Gastroesophageal sphincter (tissue), 4 donors: ENCODE data around the gene SLC4A4. TPM values are rescaled to one million over a fixed set of nuclear protein-coding genes. Genes with fewer than 3 reads are reported as not detected.

Experiments used
- ATAC-seq: fragments of 150-250 bp; one replicate; pipeline ENCODE4 v1.9.1; 2016; ENCODE audit warnings: mild to moderate bottlenecking, moderate library complexity
- H3K27ac ChIP-seq, 4 donors: fragments of 200-600 bp; sonication (generic) in 3 of 4; 1 replicate in 3 of 4; 2 replicates in 1 of 4; pipeline ENCODE4 v1.5.1; 2016 to 2019
- H3K27me3 ChIP-seq: fragments of 200-600 bp; sonication (generic); one replicate; pipeline ENCODE4 v1.5.1; 2019
- H3K36me3 ChIP-seq, 2 donors: fragments of 200-600 bp; sonication (generic); one replicate each; pipeline ENCODE4 v1.5.1; 2019; ENCODE audit warnings: control low read depth in 1 of 2
- H3K4me1 ChIP-seq, 3 donors: fragments of 200-600 bp; sonication (generic); 1 replicate in 2 of 3; 2 replicates in 1 of 3; pipeline ENCODE4 v1.5.1; 2016 to 2019; ENCODE audit warnings: control low read depth in 2 of 3
- H3K4me3 ChIP-seq, 2 donors: fragments of 200-600 bp; sonication (generic); one replicate each; pipeline ENCODE4 v1.5.1; 2019; ENCODE audit warnings: mild to moderate bottlenecking in 1 of 2, moderate library complexity in 1 of 2
- H3K9me3 ChIP-seq, 3 donors: fragments of 200-600 bp; sonication (generic); one replicate each; pipeline ENCODE4 v1.5.1; 2017 to 2019; ENCODE audit warnings: control low read depth in 2 of 3
- CTCF ChIP-seq, 4 experiments: fragments of 200-600 bp in 2 of 4; fragments of 450-650 bp in 2 of 4; sonication (generic) in 1 of 4; IDR thresholded peaks; one replicate each; pipeline ENCODE4 v1.5.1; 2017 to 2019; ENCODE audit warnings: antibody characterized with exemption in 4 of 4, mild to moderate bottlenecking in 2 of 4, moderate library complexity in 2 of 4
- EP300 ChIP-seq: sonication (generic); formaldehyde crosslinking; IDR thresholded peaks from one replicate; pipeline ENCODE4 v1.6.1; 2017; ENCODE audit warnings: antibody characterized with exemption, mild to moderate bottlenecking
- POLR2A ChIP-seq, 2 donors: fragments of 450-650 bp; IDR thresholded peaks; one replicate each; pipeline ENCODE4 v1.6.1; 2017; ENCODE audit warnings: antibody characterized with exemption in 2 of 2, mild to moderate bottlenecking in 2 of 2, moderate library complexity in 1 of 2
- POLR2AphosphoS5 ChIP-seq: sonication (generic); formaldehyde crosslinking; IDR thresholded peaks from one replicate; pipeline ENCODE4 v1.6.1; 2017; ENCODE audit warnings: antibody characterized with exemption
- WGBS, 2 donors: methylation state at CpG; one replicate each; pipeline ENCODE4 v1.1.5; 2018; ENCODE audit warnings: low coverage in 1 of 2; 5-methylcytosine and 5-hydroxymethylcytosine counted together
- total RNA-seq, 4 donors: library from RNA; depleted of rRNA; stranded (reverse); fragments of >200 nt; gene quantifications; one replicate each; pipeline ENCODE4 v1.1.0, GENCODE V29; 2016

Gene SLC4A4
- total RNA-seq, 4 donors from 2014 or later: 3.2 to 5.5 (median 4.4) TPM

GRCh38 chr4:71294301-71294700, 44.5 kb upstream of the SLC4A4 start:
- no peaks in the 10 kb centered on the region for H3K4me1 ChIP-seq
- no peak overlapping the region for H3K27ac ChIP-seq
- WGBS, 2 donors: 31 to 33% methylated on average over 3 of the region's 3 CpGs
- no peak for TF ChIP-seq POLR2A (IDR thresholded peaks at IDR 0.05)
- no peak for TF ChIP-seq CTCF (IDR thresholded peaks at IDR 0.05)
- no peak for TF ChIP-seq POLR2AphosphoS5
- H3K4me3 ChIP-seq: no peak overlapping the region
- ATAC-seq: no peak
- H3K36me3 ChIP-seq: no peaks in the 10 kb centered on the region
- no peaks in the 10 kb centered on the region for H3K9me3 ChIP-seq
- H3K27me3 ChIP-seq: no peaks in the 10 kb centered on the region

GRCh38 chr4:71296945-71297344, 41.9 kb upstream of the SLC4A4 start:
- H3K4me1 ChIP-seq: no peaks in the 10 kb centered on the region
- TF ChIP-seq EP300: no peak
- TF ChIP-seq POLR2AphosphoS5: no peak
- no peak for TF ChIP-seq CTCF (IDR thresholded peaks at IDR 0.05)
- no peak for TF ChIP-seq POLR2A (IDR thresholded peaks at IDR 0.05)
- H3K4me3 ChIP-seq: no peak overlapping the region
- H3K36me3 ChIP-seq: no peaks in the 10 kb centered on the region
- no peaks in the 10 kb centered on the region for H3K27me3 ChIP-seq
- 100% methylated on average over 1 of the region's 1 CpG for WGBS, 2 donors
- no peak for ATAC-seq
- no peaks in the 10 kb centered on the region for H3K9me3 ChIP-seq
- H3K27ac ChIP-seq: no peak overlapping the region

GRCh38 chr4:71300362-71300761, 38.5 kb upstream of the SLC4A4 start:
- no peak overlapping the region for H3K27ac ChIP-seq
- TF ChIP-seq EP300: no peak
- TF ChIP-seq CTCF (IDR thresholded peaks at IDR 0.05): no peak
- no peak for TF ChIP-seq POLR2AphosphoS5
- TF ChIP-seq POLR2A (IDR thresholded peaks at IDR 0.05): no peak
- 83% methylated on average over 2 of the region's 8 CpGs; no CpG with 5 or more reads in 1 of the 2 donors for WGBS, 2 donors

GRCh38 chr4:71300964-71301363, 37.9 kb upstream of the SLC4A4 start:
- 58% methylated on average over 3 of the region's 3 CpGs; no CpG with 5 or more reads in 1 of the 2 donors for WGBS, 2 donors
- no peak for TF ChIP-seq EP300
- no peak for TF ChIP-seq POLR2A (IDR thresholded peaks at IDR 0.05)
- no peak for TF ChIP-seq CTCF (IDR thresholded peaks at IDR 0.05)
- no peak for TF ChIP-seq POLR2AphosphoS5
- no peaks in the 10 kb centered on the region for H3K9me3 ChIP-seq
- no peaks in the 10 kb centered on the region for H3K27me3 ChIP-seq
- no peaks in the 10 kb centered on the region for H3K36me3 ChIP-seq
- H3K4me1 ChIP-seq: no peaks in the 10 kb centered on the region
- no peak overlapping the region for H3K4me3 ChIP-seq
- ATAC-seq: no peak
- H3K27ac ChIP-seq: no peak overlapping the region

More at GRCh38 chr4:71300362-71300761, 38.5 kb upstream of the SLC4A4 start:
- Histone ChIP-seq H3K4me3 (no peak overlapping the region), H3K4me1 (no peaks in the 10 kb centered on the region), H3K36me3 (no peaks in the 10 kb centered on the region), H3K27me3 (no peaks in the 10 kb centered on the region), H3K9me3 (no peaks in the 10 kb centered on the region)
- ATAC-seq: no peak

GRCh38 chr4:71303287-71303686, 35.5 kb upstream of the SLC4A4 start:
- ATAC-seq: no peak
- Histone ChIP-seq H3K27me3 (no peaks in the 10 kb centered on the region), H3K4me3 (no peak overlapping the region), H3K4me1 (no peaks in the 10 kb centered on the region), H3K9me3 (no peaks in the 10 kb centered on the region), H3K36me3 (no peaks in the 10 kb centered on the region), H3K27ac (no peak overlapping the region)
- TF ChIP-seq CTCF (IDR thresholded peaks at IDR 0.05) (no peak), POLR2A (IDR thresholded peaks at IDR 0.05) (no peak), EP300 (no peak), POLR2AphosphoS5 (no peak)
- WGBS, 2 donors: 75 to 80% methylated on average over 1 of the region's 1 CpG
